H1 (cell line): Measurements from ENCODE around the gene NR3C1. TPM values are rescaled to one million over a fixed set of nuclear protein-coding genes. Genes with fewer than 3 reads are reported as not detected.

Source experiments
- CTCF ChIA-PET: fragments of 300-600 bp; sonication (Branson Sonifier 250); formaldehyde crosslinking; loops from one replicate; lab custom pipeline; 2021; ENCODE audit not compliant: partially characterized antibody; lab: Charles Lee
- POLR2A ChIA-PET: fragments of 300-600 bp; sonication (Branson Sonifier 250); formaldehyde crosslinking; loops from one replicate; lab custom pipeline; 2021; ENCODE audit warnings: inconsistent platforms; ENCODE audit not compliant: partially characterized antibody; lab: Charles Lee
- DNase-seq, 2 experiments: peaks; one replicate each; pipeline versions ENCODE4 v3.0.0 to v3.0.0-alpha.2; 2010 to 2022; ENCODE audit warnings: low spot score in 2 of 2, low read depth in 1 of 2, mixed read lengths in 1 of 2
- FAIRE-seq: peaks from 2 replicates; lab custom pipeline; 2011; peaks lifted over from hg19 to GRCh38; lab: Jason Lieb, UNC
- H2AFZ ChIP-seq: 2 replicates; pipeline ENCODE4 v1.8.1; 2012; ENCODE audit warnings: low read length, inconsistent platforms
- H2AK5ac ChIP-seq: 2 replicates; pipeline ENCODE4 v1.6.1; 2013; ENCODE audit warnings: low read depth, low read length
- H2BK120ac ChIP-seq: replicated peaks from 2 replicates; pipeline ENCODE3; 2013; ENCODE audit warnings: low read depth, low read length, inconsistent platforms
- H2BK12ac ChIP-seq: 2 replicates; pipeline ENCODE4 v1.6.1; 2013; ENCODE audit warnings: low read depth, low read length
- H2BK15ac ChIP-seq: 2 replicates; pipeline ENCODE4 v1.6.1; 2013; ENCODE audit warnings: low read length
- H2BK20ac ChIP-seq: 2 replicates; pipeline ENCODE4 v1.6.1; 2013; ENCODE audit warnings: low read length
- H2BK5ac ChIP-seq: 2 replicates; pipeline ENCODE4 v1.6.1; 2013; ENCODE audit warnings: low read depth, low read length
- H3K14ac ChIP-seq: 2 replicates; pipeline ENCODE4 v1.6.1; 2013; ENCODE audit warnings: inconsistent platforms; ENCODE audit not compliant: insufficient read length
- H3K18ac ChIP-seq: 2 replicates; pipeline ENCODE4 v1.6.1; 2013; ENCODE audit warnings: low read length; ENCODE audit errors: extremely low read depth
- H3K23ac ChIP-seq: 2 replicates; pipeline ENCODE4 v1.6.1; 2013; ENCODE audit warnings: inconsistent platforms; ENCODE audit not compliant: insufficient read length
- H3K23me2 ChIP-seq: 2 replicates; pipeline ENCODE4 v1.6.1; 2013; ENCODE audit warnings: low read depth, low read length
- H3K27ac ChIP-seq: 2 replicates; pipeline ENCODE4 v1.6.1; 2011; ENCODE audit warnings: low read depth, low read length, inconsistent platforms
- H3K27me3 ChIP-seq, 4 experiments: replicated peaks in 1 of 4; 1 replicate in 1 of 4; 2 replicates in 3 of 4; pipeline versions ENCODE4 v1.6.1 to v1.8.1; 2011 to 2013; ENCODE audit warnings: low read length in 3 of 4, mild to moderate bottlenecking in 3 of 4, inconsistent platforms in 2 of 4, mixed read lengths in 2 of 4, moderate library complexity in 1 of 4; ENCODE audit not compliant: control insufficient read depth in 3 of 4, insufficient read depth in 3 of 4; ENCODE audit errors: extremely low read depth in 1 of 4
- H3K36me3 ChIP-seq, 4 experiments: 2 replicates each; pipeline versions ENCODE4 v1.6.1 to v1.8.1; 2011 to 2013; ENCODE audit warnings: mild to moderate bottlenecking in 4 of 4, low read length in 3 of 4, moderate library complexity in 2 of 4, control low read depth in 1 of 4, inconsistent platforms in 1 of 4; ENCODE audit not compliant: insufficient read depth in 4 of 4, control insufficient read depth in 2 of 4
- H3K4ac ChIP-seq: replicated peaks from 2 replicates; pipeline ENCODE3; 2013; ENCODE audit warnings: low read length, low read depth, mixed read lengths, inconsistent platforms; ENCODE audit not compliant: insufficient read length
- H3K4me1 ChIP-seq, 4 experiments: replicated peaks in 1 of 4; 1 replicate in 1 of 4; 2 replicates in 3 of 4; pipeline versions ENCODE4 v1.6.1 to v1.8.1; 2011 to 2013; ENCODE audit warnings: low read length in 3 of 4, inconsistent platforms in 2 of 4, mixed read lengths in 1 of 4; ENCODE audit not compliant: insufficient read depth in 4 of 4, control insufficient read depth in 3 of 4
- H3K4me2 ChIP-seq, 2 experiments: 2 replicates each; pipeline versions ENCODE4 v1.6.1 to v1.8.1; 2011 to 2013; ENCODE audit warnings: low read depth in 2 of 2, low read length in 2 of 2, control low read depth in 1 of 2, inconsistent platforms in 1 of 2, mild to moderate bottlenecking in 1 of 2; ENCODE audit not compliant: insufficient read depth in 1 of 2
- H3K4me3 ChIP-seq, 4 experiments: fragments of 200-600, 300-600 bp in 1 of 4; sonication (generic), shearing (Covaris generic), sonication (Bioruptor Twin) in 1 of 4; 2 replicates each; pipeline versions ENCODE4 v1.5.1 to v1.8.1; 2011 to 2016; ENCODE audit warnings: low read length in 4 of 4, low read depth in 3 of 4, control low read depth in 2 of 4, inconsistent platforms in 2 of 4, mild to moderate bottlenecking in 2 of 4, mixed read lengths in 1 of 4, moderate library complexity in 1 of 4; ENCODE audit not compliant: insufficient read depth in 2 of 4; ENCODE audit errors: extremely low read depth in 1 of 4
- H3K56ac ChIP-seq: replicated peaks from 2 replicates; pipeline ENCODE3; 2013; ENCODE audit warnings: low read depth, mild to moderate bottlenecking, mixed read lengths, low read length, inconsistent platforms; ENCODE audit not compliant: insufficient read length
- H3K79me1 ChIP-seq: 2 replicates; pipeline ENCODE4 v1.6.1; 2013; ENCODE audit warnings: low read depth, low read length, control low read depth
- H3K79me2 ChIP-seq, 2 experiments: 2 replicates each; pipeline versions ENCODE4 v1.6.1 to v1.8.1; 2012 to 2013; ENCODE audit warnings: low read length in 2 of 2, mild to moderate bottlenecking in 2 of 2, inconsistent platforms in 1 of 2; ENCODE audit not compliant: insufficient read depth in 2 of 2, control insufficient read depth in 1 of 2
- H3K9ac ChIP-seq, 4 experiments: replicated peaks in 1 of 4; 1 replicate in 1 of 4; 2 replicates in 3 of 4; pipeline versions ENCODE4 v1.6.1 to v1.8.1; 2011 to 2013; ENCODE audit warnings: low read depth in 3 of 4, low read length in 3 of 4, control low read depth in 2 of 4, mild to moderate bottlenecking in 2 of 4, moderate library complexity in 2 of 4, inconsistent platforms in 1 of 4; ENCODE audit errors: extremely low read depth in 1 of 4
- H3K9me3 ChIP-seq, 2 experiments: 2 replicates each; pipeline versions ENCODE4 v1.6.1 to v1.8.1; 2012 to 2013; ENCODE audit warnings: mild to moderate bottlenecking in 2 of 2, moderate library complexity in 2 of 2, control low read depth in 1 of 2, inconsistent platforms in 1 of 2, low read depth in 1 of 2, low read length in 1 of 2, mixed read lengths in 1 of 2; ENCODE audit not compliant: insufficient read depth in 2 of 2
- H4K20me1 ChIP-seq, 2 experiments: replicated peaks in 1 of 2; 2 replicates each; pipeline versions ENCODE3 to v1.8.1; 2011 to 2013; ENCODE audit warnings: inconsistent platforms in 2 of 2, low read length in 2 of 2, mild to moderate bottlenecking in 1 of 2; ENCODE audit not compliant: insufficient read depth in 2 of 2, control insufficient read depth in 1 of 2
- H4K5ac ChIP-seq: 2 replicates; pipeline ENCODE4 v1.6.1; 2013; ENCODE audit warnings: low read length, low read depth, mixed read lengths, inconsistent platforms; ENCODE audit not compliant: insufficient read length
- H4K8ac ChIP-seq: 2 replicates; pipeline ENCODE4 v1.8.0; 2013; ENCODE audit warnings: mild to moderate bottlenecking, moderate library complexity, low read length, inconsistent platforms; ENCODE audit not compliant: insufficient read depth; ENCODE audit errors: extremely low read depth
- H4K91ac ChIP-seq: replicated peaks from 2 replicates; pipeline ENCODE3; 2013; ENCODE audit warnings: low read length, mixed read lengths, inconsistent platforms; ENCODE audit not compliant: insufficient read length
- NRF1 ChIP-seq: IDR thresholded peaks from 2 replicates; pipeline ENCODE4 v1.6.1; 2011; ENCODE audit warnings: mild to moderate bottlenecking, low read depth, low read length, improper control_type of control experiment
- WGBS, 2 experiments: shearing (Covaris generic) in 1 of 2; methylation state at CpG; one replicate each; pipeline versions ENCODE4 v1.1.6 to v1.1.7; 2013 to 2015; ENCODE audit warnings: low lambda C conversion rate in 2 of 2, mixed read lengths in 2 of 2, inconsistent platforms in 1 of 2, low coverage in 1 of 2, missing lambda C conversion rate in 1 of 2; ENCODE audit not compliant: insufficient replicate concordance in 2 of 2, insufficient coverage in 1 of 2, insufficient read length in 1 of 2; ENCODE audit errors: extremely low coverage in 1 of 2, missing lambda C conversion rate in 1 of 2; 5-methylcytosine and 5-hydroxymethylcytosine counted together
- polyA plus RNA-seq, 7 experiments: library from polyadenylated mRNA; depleted of rRNA in 3 of 7; stranded (reverse) in 5 of 7; unstranded in 2 of 7; fragments of >200 nt in 5 of 7; fragments of 200-250 nt in 2 of 7; gene quantifications; 1 replicate in 5 of 7; 2 replicates in 1 of 7; 4 replicates in 1 of 7; pipeline versions ENCODE4 v1.2.1 to v1.2.3, GENCODE V29; 2011 to 2013; ENCODE audit warnings: missing spikeins in 2 of 7, mixed read lengths in 2 of 7
- total RNA-seq: library from RNA; stranded (reverse); fragmentation: NEBNext Ultra II Directional; extraction: Animal tissue kit (Norgen Biotek cat#: 25700); gene quantifications from 2 replicates; pipeline ENCODE4 v1.2.1, GENCODE V29; 2021

NR3C1 gene
- total and polyA plus RNA-seq, 2 of the 8 experiments (the other 6 are each of a cell fraction or from before 2014, with no cell fraction given), result 1.7 to 5.4 TPM

- no peak overlapping the region for H2BK20ac ChIP-seq
- H3K4ac ChIP-seq, result no peak overlapping the region
- no peak overlapping the region for H2BK120ac ChIP-seq
- no peak overlapping the region for H3K9ac ChIP-seq
- no peak overlapping the region for H2AK5ac ChIP-seq
- H4K91ac ChIP-seq, result no peak overlapping the region
- no peaks in the 10 kb centered on the region for H3K79me1 ChIP-seq
- peak overlapping the region in 1 of 2 experiments; percentile 5; a peak in 1 of 4 replicates for H3K4me2 ChIP-seq
- no peaks in the 10 kb centered on the region for H4K20me1 ChIP-seq
- no peak for DNase-seq
- H2AFZ ChIP-seq, result no peak overlapping the region
- no peak overlapping the region for H4K5ac ChIP-seq
- peaks cover 0 to 11% (median 8%) of the 10 kb centered on the region in 4 experiments; a peak in 6 of 7 replicates for H3K4me1 ChIP-seq
- H2BK12ac ChIP-seq, result no peak overlapping the region
- 78% methylated on average over 12 of the region's 12 CpGs; no CpG with 5 or more reads in 1 of the 2 experiments for WGBS, 2 experiments
- no peak overlapping the region for H3K4me3 ChIP-seq
- no peak for FAIRE-seq
- no peak overlapping the region for H3K18ac ChIP-seq
- POLR2A ChIA-PET, result no interaction called here
- H3K23me2 ChIP-seq, result peaks cover 10% of the 10 kb centered on the region
- H3K14ac ChIP-seq, result no peak overlapping the region
- CTCF ChIA-PET, result interaction anchor here (1.1 to 1.8 kb wide), 3 partner anchors 13 to 340 kb away, joined by 3 to 6 read pairs (median 4); no protein-coding TSS in a partner anchor
- no peaks in the 10 kb centered on the region for H3K9me3 ChIP-seq
- H4K8ac ChIP-seq, result no peak overlapping the region
- no peak overlapping the region for H2BK15ac ChIP-seq
- H3K56ac ChIP-seq, result no peak overlapping the region
- no peaks in the 10 kb centered on the region for H3K36me3 ChIP-seq
- no peak overlapping the region for H2BK5ac ChIP-seq
- peaks cover 0 to 10% of the 10 kb centered on the region in 2 experiments; a peak in 2 of 4 replicates for H3K79me2 ChIP-seq
- no peak overlapping the region for H3K27ac ChIP-seq
- no peak overlapping the region for H3K23ac ChIP-seq
- peaks cover 5 to 27% (median 12%) of the 10 kb centered on the region in 4 experiments; a peak in 6 of 7 replicates for H3K27me3 ChIP-seq
- no peak for TF ChIP-seq NRF1
These were observed 3.6 kb downstream of the NR3C1 start for GRCh38 chr5:143399616-143400540.
